HepG2 (cell line): ENCODE results near the gene PPP2R2B. TPM values are rescaled to one million over a fixed set of nuclear protein-coding genes. Genes with fewer than 3 reads are reported as not detected.

Experiments used
- ATAC-seq: fragments of 200-7000 bp; cut with Tn5 transposase; 3 replicates; pipeline ENCODE4 v1.9.1; 2020; ENCODE audit warnings: mild to moderate bottlenecking, moderate library complexity
- BruUV-seq: library from RNA; stranded (reverse); fragments of 400-500 nt; replicated peaks from 2 replicates; lab custom pipeline; 2021; lab: Mats Ljungman, UMichigan
- CTCF ChIA-PET: fragments of 300-600 bp; formaldehyde crosslinking; extraction: SDS; loops from one replicate; lab custom pipeline; 2021; ENCODE audit warnings: low total read pairs, inconsistent platforms, low intra/inter-chr PET ratio; lab: Yijun Ruan, JAX
- POLR2A ChIA-PET: fragments of 350-600 bp; sonication (Branson Sonifier 250); formaldehyde crosslinking; loops from one replicate; lab custom pipeline; 2020; ENCODE audit warnings: antibody characterized with exemption, inconsistent platforms; lab: Yijun Ruan, JAX
- DNase-seq: peaks from one replicate; pipeline ENCODE4 v3.0.0-alpha.2; 2015; ENCODE audit warnings: low spot score
- FAIRE-seq: peaks from 3 replicates; lab custom pipeline; 2011; peaks lifted over from hg19 to GRCh38; lab: Jason Lieb, UNC
- H2AFZ ChIP-seq: one replicate; pipeline ENCODE4 v1.6.1; 2011; ENCODE audit warnings: low read length, inconsistent platforms
- H3K27ac ChIP-seq: fragments of 300-600 bp; 3 replicates; pipeline ENCODE4 v1.8.0; 2011; ENCODE audit warnings: mixed run types, mild to moderate bottlenecking, mixed read lengths, low read length, inconsistent platforms; ENCODE audit not compliant: insufficient read depth; ENCODE audit errors: extremely low read length
- H3K27me3 ChIP-seq, 2 experiments: fragments of 200-600 bp in 1 of 2; 2 replicates in 1 of 2; 3 replicates in 1 of 2; pipeline versions ENCODE4 v1.6.0 to v1.8.0; 2011; ENCODE audit warnings: low read length in 2 of 2, mild to moderate bottlenecking in 2 of 2, moderate library complexity in 2 of 2, inconsistent platforms in 1 of 2; ENCODE audit not compliant: insufficient read depth in 2 of 2, control insufficient read depth in 1 of 2
- H3K36me3 ChIP-seq, 2 experiments: fragments of 200-600 bp in 1 of 2; replicated peaks in 1 of 2; 2 replicates in 1 of 2; 3 replicates in 1 of 2; pipeline versions ENCODE4 v1.5.1 to v1.8.0; 2011; ENCODE audit warnings: low read length in 2 of 2, inconsistent platforms in 1 of 2; ENCODE audit not compliant: insufficient read depth in 2 of 2, control insufficient read depth in 1 of 2
- H3K4me1 ChIP-seq: 2 replicates; pipeline ENCODE4 v1.5.1; 2012; ENCODE audit warnings: low read length, inconsistent platforms; ENCODE audit not compliant: insufficient read depth
- H3K4me2 ChIP-seq: 2 replicates; pipeline ENCODE4 v1.6.0; 2011; ENCODE audit warnings: low read depth, low read length, inconsistent platforms
- H3K4me3 ChIP-seq, 3 experiments: fragments of 200-600 bp in 1 of 3; sonication (generic), shearing (Covaris generic) in 1 of 3; replicated peaks in 1 of 3; 2 replicates each; pipeline ENCODE4 v1.5.1; 2011 to 2016; ENCODE audit warnings: low read length in 3 of 3, inconsistent platforms in 2 of 3, low read depth in 2 of 3, mild to moderate bottlenecking in 2 of 3, control low read depth in 1 of 3, mixed read lengths in 1 of 3; ENCODE audit not compliant: insufficient read depth in 1 of 3
- H3K79me2 ChIP-seq: one replicate; pipeline ENCODE4 v1.6.1; 2011; ENCODE audit warnings: low read length, inconsistent platforms; ENCODE audit not compliant: insufficient read depth
- H3K9ac ChIP-seq: 2 replicates; pipeline ENCODE4 v1.6.0; 2011; ENCODE audit warnings: mild to moderate bottlenecking, low read depth, low read length, inconsistent platforms; ENCODE audit not compliant: insufficient read depth
- H3K9me3 ChIP-seq: 2 replicates; pipeline ENCODE4 v1.5.1; 2012; ENCODE audit warnings: mild to moderate bottlenecking, low read length
- H4K20me1 ChIP-seq: 2 replicates; pipeline ENCODE4 v1.6.0; 2011; ENCODE audit warnings: inconsistent platforms, mild to moderate bottlenecking, low read length, moderate library complexity; ENCODE audit not compliant: insufficient read depth
- BHLHE40 ChIP-seq: IDR thresholded peaks from 2 replicates; pipeline ENCODE4 v1.6.1; 2011; ENCODE audit warnings: low read length, improper control_type of control experiment
- HNRNPLL ChIP-seq: fragments of 200-400 bp; formaldehyde crosslinking; IDR thresholded peaks from 2 replicates; pipeline ENCODE4 v1.6.1; 2017; ENCODE audit warnings: mild to moderate bottlenecking, low read depth, low read length; ENCODE audit not compliant: poor library complexity, severe bottlenecking
- MED1 ChIP-seq: sonication (generic); formaldehyde crosslinking; IDR thresholded peaks from 2 replicates; pipeline ENCODE4 v1.4.0; 2020; ENCODE audit warnings: missing genetic modification reagents
- SKIL ChIP-seq: sonication (generic); formaldehyde crosslinking; IDR thresholded peaks from 2 replicates; pipeline ENCODE4 v1.8.0; 2022; ENCODE audit warnings: missing genetic modification reagents, mild to moderate bottlenecking, moderate library complexity, borderline replicate concordance
- ZNF10 ChIP-seq: sonication (generic); formaldehyde crosslinking; IDR thresholded peaks from 2 replicates; pipeline ENCODE4 v1.4.0; 2020; ENCODE audit warnings: mild to moderate bottlenecking, low read depth, missing genetic modification reagents, borderline replicate concordance
- WGBS: methylation state at CpG from one replicate; pipeline ENCODE4 v1.1.6; 2017; ENCODE audit warnings: low lambda C conversion rate; 5-methylcytosine and 5-hydroxymethylcytosine counted together
- in situ Hi-C: cut with HindIII; loops from 2 replicates; pipeline ENCODE4 v1.10.0; 2017; ENCODE audit warnings: low pct_unique_long_range_greater_than_20kb; ENCODE audit not compliant: extremely low pct_ligation_motif_present
- intact Hi-C: fragments of 100-400 bp; cut with micrococcal nuclease; formaldehyde crosslinking; loops from one replicate; pipeline ENCODE4 v1.10.0; 2022; ENCODE audit not compliant: unreplicated experiment
- polyA plus RNA-seq, 8 experiments: library from polyadenylated mRNA; depleted of rRNA in 3 of 8; stranded (reverse) in 7 of 8; unstranded in 1 of 8; fragments of >200 nt; fragmentation: Illumina TruSeq in 4 of 8; extraction: Trizol in 4 of 8; gene quantifications; 2 replicates each; pipeline versions ENCODE4 v1.2.1 to v1.2.3, GENCODE V29; 2011 to 2016; ENCODE audit warnings: low read depth in 4 of 8, missing spikeins in 1 of 8, mixed read lengths in 1 of 8; ENCODE audit not compliant: insufficient read depth in 1 of 8
- total RNA-seq, 5 experiments: library from RNA; depleted of rRNA; stranded (reverse); fragments of >200 nt; fragmentation: Illumina TruSeq; extraction: Trizol; gene quantifications; 2 replicates each; pipeline ENCODE4 v1.2.3, GENCODE V29; 2016; ENCODE audit warnings: low read depth in 1 of 5

Gene PPP2R2B
- total and polyA plus RNA-seq, 2 of the 13 experiments (the other 11 are each of a cell fraction or from before 2014, with no cell fraction given), result not detected

- Histone ChIP-seq H3K4me2 (peak overlapping the region; percentile 27; the same call in 1 of the 2 replicates), H3K9ac (no peak overlapping the region), H3K79me2 (no peaks in the 10 kb centered on the region), H3K4me3 (no peak overlapping the region; a peak in 1 of 6 replicates), H3K36me3 (no peaks in the 10 kb centered on the region), H3K27me3 (peaks cover 0 to 26% of the 10 kb centered on the region in 2 experiments; a peak in 3 of 5 replicates), H4K20me1 (no peaks in the 10 kb centered on the region), H2AFZ (no peak overlapping the region), H3K4me1 (no peaks in the 10 kb centered on the region), H3K27ac (no peak overlapping the region), H3K9me3 (no peaks in the 10 kb centered on the region)
- intact Hi-C loops, result no loop called here
- ATAC-seq (no peak), DNase-seq (no peak), FAIRE-seq (no peak)
- ChIA-PET CTCF (no interaction called here), POLR2A (no interaction called here)
- in situ Hi-C loops, result no loop called here
- BruUV-seq, result no TSS peak
- no peak for TF ChIP-seq MED1
- no peak for TF ChIP-seq SKIL (CRISPR knock-in tag)
- no peak for TF ChIP-seq ZNF10 (CRISPR knock-in tag)
- TF ChIP-seq BHLHE40, result no peak
- no peak for TF ChIP-seq HNRNPLL
- 16% methylated on average over 14 of the region's 14 CpGs for WGBS
Measured at GRCh38 chr5:146877178-146877681, 1.3 kb downstream of the PPP2R2B start.
